GM23338 (cell line): ENCODE results near the gene SPINK4.

Source experiments
- CREB1 ChIP-seq: fragments of 250-450 bp; sonication (Bioruptor Pico); IDR thresholded peaks from 2 replicates; pipeline ENCODE4 v1.5.0; 2020; ENCODE audit warnings: low read depth, mild to moderate bottlenecking, moderate library complexity
- CTCF ChIP-seq, 2 experiments: fragments of 200-600 bp in 1 of 2; sonication (generic) in 1 of 2; conservative IDR thresholded peaks; 2 replicates each; pipeline versions ENCODE4 v1.5.1 to v1.6.1; 2016 to 2017; ENCODE audit warnings: antibody characterized with exemption in 2 of 2, low read depth in 2 of 2, mild to moderate bottlenecking in 2 of 2, moderate library complexity in 1 of 2
- EZH2 ChIP-seq: fragments of 200-600 bp; sonication (generic); IDR thresholded peaks from one replicate; pipeline ENCODE4 v1.8.0; 2017; ENCODE audit warnings: antibody characterized with exemption, mild to moderate bottlenecking, low read depth; ENCODE audit not compliant: unreplicated experiment

- no peak for TF ChIP-seq CTCF (conservative IDR thresholded peaks at IDR 0.05; ENCODE audit: low read depth in 2 of 2)
- no peak for TF ChIP-seq EZH2
- no peak for TF ChIP-seq CREB1 (CRISPR knock-in tag)
These were observed 4.3 kb downstream of the SPINK4 start for GRCh38 chr9:33244137-33244784.
